ENCODE results near the gene ATP13A1. TPM values are rescaled to one million over a fixed set of nuclear protein-coding genes. Genes with fewer than 3 reads are reported as not detected.
A peak's percentile ranks its signal among the peaks of the same experiment; 100 is the strongest.

ATP13A1 gene
- total RNA-seq (2014; rRNA removed) (48.5 and 58.2 TPM in 2 replicates), Bru-seq, nascent RNA (percentile 76 among the genes with signal in this experiment), BruChase-seq, experiment 1, labeled RNA remaining after a 6-hour chase (percentile 88 among the genes with signal in this experiment), BruChase-seq, experiment 2, labeled RNA remaining after a 2-hour chase (percentile 83 among the genes with signal in this experiment)
- long read RNA-seq, transcript ATP13A1-202 (26 exons, 3,861 nt): major isoform, 65 of 310 reads
- long read RNA-seq, partial matches to known transcripts: 184 of 310 reads
- long read RNA-seq, other reads (novel, unspliced or antisense): 61 of 310 reads

DNA sequence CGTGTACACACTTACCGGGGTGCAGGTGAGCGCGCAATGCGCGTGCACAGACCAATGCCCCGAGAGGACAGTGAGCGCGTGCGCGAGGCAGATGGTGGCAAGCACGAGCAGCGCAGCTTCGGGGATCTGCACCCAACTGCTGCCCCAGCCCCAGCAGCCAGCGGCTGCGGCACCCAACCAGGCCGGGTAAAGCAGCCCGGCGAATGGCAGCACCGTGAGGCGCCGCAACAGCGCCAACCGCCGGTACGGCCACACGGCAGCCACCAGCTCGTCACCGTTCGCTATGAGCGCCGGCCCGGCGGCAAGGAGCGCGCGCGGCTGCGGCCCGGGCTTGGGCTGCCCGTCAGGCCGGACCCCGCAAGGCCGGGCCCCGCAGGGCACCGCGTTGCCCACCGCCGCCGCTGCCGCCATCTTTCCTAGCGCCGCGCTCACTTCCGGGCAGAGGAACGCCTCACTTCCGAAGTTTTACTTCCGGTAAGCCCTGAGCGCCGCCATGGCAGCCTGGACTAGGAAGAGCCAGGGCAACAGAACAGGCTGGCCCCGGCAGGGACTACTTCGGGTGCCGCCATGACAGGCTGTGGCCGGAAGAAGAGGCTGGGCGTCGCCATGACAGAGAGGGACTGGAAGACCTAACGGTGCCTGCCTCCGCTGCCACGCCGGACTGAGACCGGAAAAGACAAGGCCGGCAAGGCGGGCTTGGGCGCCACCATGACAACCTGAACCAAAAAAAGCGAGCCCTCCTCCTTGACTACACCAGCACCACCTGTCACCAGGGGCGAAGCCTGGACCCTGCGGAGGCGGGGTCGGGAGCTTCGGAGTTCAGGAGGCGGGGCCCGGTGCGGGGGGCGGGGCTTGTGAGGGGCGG lies at the start of gene ATP13A1:
Gene ATP13A1, minus strand, starts transcription at position 421 of the 865 bp plus-strand sequence. Its CDS starts 10 bp downstream, at position 411.
- Histone ChIP-seq H3K9ac (ENCODE audit: low read length) (peak within 1 kb of the TSS; percentile 95), H3K4me2 (ENCODE audit: low read length) (peak within 1 kb of the TSS; percentile 98), H3K4me3 (ENCODE audit: low read length) (peak within 1 kb of the TSS; percentile 94), H2AFZ (ENCODE audit: low read length) (peak within 1 kb of the TSS; percentile 83), H3F3A (ENCODE audit: low read length, unreplicated experiment) (no peaks in the 10 kb centered on the region), H3K27me3 (ENCODE audit: low read length) (no peaks in the 10 kb centered on the region), H3K9me2 (replicated peaks; ENCODE audit: low read length) (no peaks in the 10 kb centered on the region), H4K20me1 (ENCODE audit: low read length) (0 out of 2 replicates have a peak, but pooled peaks cover 7% of the 10 kb centered on the region), H3K9me3 (ENCODE audit: low read length) (no peaks in the 10 kb centered on the region), H3K4me1 (ENCODE audit: insufficient read depth, low read length) (peaks cover 11% of the 10 kb centered on the region), H3K79me2 (ENCODE audit: low read length) (peaks cover 35% of the 10 kb centered on the region), H3K36me3 (ENCODE audit: low read depth, low read length) (peaks cover 12% of the 10 kb centered on the region; the same call in 1 of the 2 replicates), H3K27ac (ENCODE audit: low read length) (peak within 1 kb of the TSS; percentile 71)
- ChIA-PET CTCF (no interaction called here), POLR2A (ENCODE audit: unreplicated experiment) (no interaction called here)
- intact Hi-C loops (cut with micrococcal nuclease): no loop called here
- ATAC-seq (peak; percentile 86), DNase-seq (peak; percentile 94)
- TF ChIP-seq EZH2 (IDR thresholded peaks at IDR 0.05; ENCODE audit: low read length, unreplicated experiment) (no peak), CTCF (conservative IDR thresholded peaks at IDR 0.05; ENCODE audit: low read depth, low read length) (no peak), EZH2phosphoT487 (IDR thresholded peaks at IDR 0.05; ENCODE audit: borderline replicate concordance, low read length) (no peak)
- BruUV-seq (replicated peaks): no TSS peak

DNA sequence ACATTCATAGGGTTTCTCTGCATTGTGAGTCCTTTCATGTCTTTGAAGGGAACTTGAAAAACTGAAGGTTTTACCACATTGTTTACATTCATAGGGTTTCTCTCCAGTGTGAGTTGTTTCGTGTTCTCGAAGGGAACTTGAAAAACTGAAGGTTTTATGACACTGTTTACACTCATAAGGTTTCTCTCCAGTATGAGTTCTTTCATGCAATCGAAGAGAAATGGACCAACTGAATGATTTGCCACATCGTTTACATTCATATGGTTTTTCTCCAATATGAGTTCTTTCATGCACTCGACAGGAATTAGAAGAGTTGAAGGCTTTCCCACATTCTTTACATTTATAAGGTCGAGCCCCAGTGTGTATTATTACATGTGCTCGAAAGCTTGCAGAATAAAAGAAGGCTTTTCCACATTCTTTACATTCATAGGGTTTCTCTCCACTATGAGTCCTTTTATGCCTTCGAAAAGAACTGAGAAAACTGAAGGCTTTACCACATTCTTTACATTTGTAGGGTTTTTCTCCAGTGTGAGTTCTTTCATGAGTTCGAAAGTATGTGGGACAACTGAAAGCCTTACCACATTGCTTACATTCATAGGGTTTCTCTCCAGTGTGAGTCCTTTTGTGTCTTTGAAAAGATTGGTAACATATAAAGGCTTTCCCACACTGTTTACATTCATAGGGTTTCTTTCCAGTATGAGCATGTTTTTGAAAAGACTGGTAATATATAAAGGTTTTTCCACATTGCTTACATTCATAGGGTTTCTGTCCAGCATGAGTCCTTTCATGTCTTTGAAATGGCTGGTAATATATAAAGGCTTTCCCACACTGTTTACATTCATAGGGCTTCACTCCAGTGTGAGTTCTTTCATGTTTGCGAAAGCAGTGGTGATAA lies 48.7 kb upstream of the ATP13A1 start:
- no peaks in the 10 kb centered on the region for H3K9me2 ChIP-seq (replicated peaks; ENCODE audit: low read length)
- peaks cover 95% of the 10 kb centered on the region for H3K36me3 ChIP-seq (ENCODE audit: low read depth, low read length)
- TF ChIP-seq CTCF (conservative IDR thresholded peaks at IDR 0.05; ENCODE audit: low read depth, low read length) (no peak), EZH2phosphoT487 (IDR thresholded peaks at IDR 0.05; ENCODE audit: borderline replicate concordance, low read length) (no peak), EZH2 (IDR thresholded peaks at IDR 0.05; ENCODE audit: low read length, unreplicated experiment) (no peak)
- TSS peak; percentile 9 for BruUV-seq (replicated peaks)
- no peak overlapping the region for H2AFZ ChIP-seq (ENCODE audit: low read length)
- ATAC-seq (no peak), DNase-seq (no peak)
- H3F3A ChIP-seq (ENCODE audit: low read length, unreplicated experiment): no peaks in the 10 kb centered on the region
- POLR2A ChIA-PET (ENCODE audit: unreplicated experiment): no interaction called here
- peaks cover 82% of the 10 kb centered on the region for H3K9me3 ChIP-seq (ENCODE audit: low read length)
- H3K27ac ChIP-seq (ENCODE audit: low read length): no peak overlapping the region
- intact Hi-C loops (cut with micrococcal nuclease): no loop called here
- CTCF ChIA-PET: no interaction called here
- no peaks in the 10 kb centered on the region for H3K27me3 ChIP-seq (ENCODE audit: low read length)
- no peaks in the 10 kb centered on the region for H4K20me1 ChIP-seq (ENCODE audit: low read length)
- no peak overlapping the region for H3K9ac ChIP-seq (ENCODE audit: low read length)
- H3K79me2 ChIP-seq (ENCODE audit: low read length): peaks cover 5% of the 10 kb centered on the region
- peak overlapping the region; percentile 30; the same call in 1 of the 2 replicates for H3K4me3 ChIP-seq (ENCODE audit: low read length)
- no peaks in the 10 kb centered on the region for H3K4me1 ChIP-seq (ENCODE audit: insufficient read depth, low read length)
- H3K4me2 ChIP-seq (ENCODE audit: low read length): no peak overlapping the region

Data from PC-3 (cell line).